Adipocyte (in vitro differentiated cells): ENCODE results near the gene FOXA1.
A peak's percentile ranks its signal among the peaks of the same experiment; 100 is the strongest.

Experiments used
- DNase-seq: peaks from one replicate; pipeline ENCODE4 v3.0.0-alpha.2; 2015; ENCODE audit warnings: low read depth
- H3K27me3 ChIP-seq: replicated peaks from 2 replicates; pipeline ENCODE4 v1.7.0; 2013; ENCODE audit warnings: mild to moderate bottlenecking, low read length, moderate library complexity; ENCODE audit not compliant: control insufficient read depth, insufficient read depth
- H3K36me3 ChIP-seq: 2 replicates; pipeline ENCODE4 v1.7.0; 2013; ENCODE audit warnings: low read length, mild to moderate bottlenecking, moderate library complexity; ENCODE audit not compliant: control insufficient read depth, insufficient read depth, severe bottlenecking
- H3K4me1 ChIP-seq: 2 replicates; pipeline ENCODE4 v1.7.0; 2013; ENCODE audit warnings: mild to moderate bottlenecking, low read length, moderate library complexity; ENCODE audit not compliant: control insufficient read depth, insufficient read depth
- H3K4me3 ChIP-seq: 2 replicates; pipeline ENCODE4 v1.7.0; 2013; ENCODE audit warnings: mild to moderate bottlenecking, low read length, moderate library complexity
- H3K9ac ChIP-seq: 2 replicates; pipeline ENCODE4 v1.7.0; 2013; ENCODE audit warnings: mild to moderate bottlenecking, low read length, moderate library complexity
- H3K9me3 ChIP-seq: 2 replicates; pipeline ENCODE4 v1.7.0; 2013; ENCODE audit warnings: mild to moderate bottlenecking, low read length, moderate library complexity; ENCODE audit not compliant: control insufficient read depth

Gene FOXA1

GRCh38 chr14:37620856-37621255 is 25.8 kb upstream of the FOXA1 start:
- Histone ChIP-seq H3K27me3 (peaks cover 7% of the 10 kb centered on the region), H3K9ac (no peak overlapping the region), H3K4me3 (no peak overlapping the region), H3K36me3 (no peaks in the 10 kb centered on the region), H3K4me1 (peaks cover 7% of the 10 kb centered on the region), H3K9me3 (peaks cover 19% of the 10 kb centered on the region)
- DNase-seq: no peak

GRCh38 chr14:37618498-37619028 is 23.5 kb upstream of the FOXA1 start:
- Histone ChIP-seq H3K27me3 (peaks cover 7% of the 10 kb centered on the region), H3K9ac (no peak overlapping the region), H3K36me3 (no peaks in the 10 kb centered on the region), H3K4me3 (no peak overlapping the region), H3K4me1 (peaks cover 7% of the 10 kb centered on the region), H3K9me3 (peaks cover 39% of the 10 kb centered on the region)
- DNase-seq: no peak

- Histone ChIP-seq H3K27me3 (peaks cover 6% of the 10 kb centered on the region), H3K9ac (no peak overlapping the region), H3K4me3 (no peak overlapping the region), H3K4me1 (peaks cover 7% of the 10 kb centered on the region), H3K9me3 (peaks cover 45% of the 10 kb centered on the region), H3K36me3 (no peaks in the 10 kb centered on the region)
- no peak for DNase-seq
Observed at GRCh38 chr14:37617864-37618365, 22.9 kb upstream of the FOXA1 start.

- Histone ChIP-seq H3K27me3 (peaks cover 4% of the 10 kb centered on the region), H3K9ac (no peak overlapping the region), H3K4me3 (no peak overlapping the region), H3K9me3 (peaks cover 54% of the 10 kb centered on the region), H3K36me3 (no peaks in the 10 kb centered on the region), H3K4me1 (no peaks in the 10 kb centered on the region)
- DNase-seq: no peak
Observed at GRCh38 chr14:37616853-37617252, 21.8 kb upstream of the FOXA1 start.

- Histone ChIP-seq H3K4me3 (peak overlapping the region; percentile 9), H3K9me3 (peaks cover 59% of the 10 kb centered on the region), H3K27me3 (peaks cover 15% of the 10 kb centered on the region), H3K9ac (no peak overlapping the region), H3K36me3 (no peaks in the 10 kb centered on the region), H3K4me1 (no peaks in the 10 kb centered on the region)
- DNase-seq: no peak
Observed at GRCh38 chr14:37615582-37616289, 20.7 kb upstream of the FOXA1 start.

GRCh38 chr14:37610945-37611523 is 16.0 kb upstream of the FOXA1 start:
- Histone ChIP-seq H3K27me3 (peaks cover 44% of the 10 kb centered on the region), H3K4me1 (no peaks in the 10 kb centered on the region), H3K36me3 (no peaks in the 10 kb centered on the region), H3K9ac (no peak overlapping the region), H3K9me3 (peaks cover 46% of the 10 kb centered on the region), H3K4me3 (no peak overlapping the region)
- DNase-seq: no peak

GRCh38 chr14:37608649-37609048 is 13.6 kb upstream of the FOXA1 start:
- H3K27me3 ChIP-seq: peaks cover 61% of the 10 kb centered on the region
- no peak overlapping the region for H3K9ac ChIP-seq

GRCh38 chr14:37606678-37607077 is 11.6 kb upstream of the FOXA1 start:
- Histone ChIP-seq H3K4me3 (no peak overlapping the region), H3K27me3 (peaks cover 75% of the 10 kb centered on the region), H3K4me1 (no peaks in the 10 kb centered on the region), H3K36me3 (no peaks in the 10 kb centered on the region), H3K9ac (no peak overlapping the region), H3K9me3 (peaks cover 18% of the 10 kb centered on the region)
- no peak for DNase-seq

More at GRCh38 chr14:37608649-37609048, 13.6 kb upstream of the FOXA1 start:
- H3K4me1 ChIP-seq: no peaks in the 10 kb centered on the region
- no peak for DNase-seq
- H3K9me3 ChIP-seq: peaks cover 28% of the 10 kb centered on the region
- no peaks in the 10 kb centered on the region for H3K36me3 ChIP-seq
- no peak overlapping the region for H3K4me3 ChIP-seq

- H3K27me3 ChIP-seq: peaks cover 75% of the 10 kb centered on the region
- no peak for DNase-seq
- H3K9ac ChIP-seq: no peak overlapping the region
- no peak overlapping the region for H3K4me3 ChIP-seq
- H3K4me1 ChIP-seq: peaks cover 4% of the 10 kb centered on the region
- no peaks in the 10 kb centered on the region for H3K36me3 ChIP-seq
- peaks cover 16% of the 10 kb centered on the region for H3K9me3 ChIP-seq
Observed at GRCh38 chr14:37603688-37604251, 8.7 kb upstream of the FOXA1 start.

GRCh38 chr14:37602605-37603453 is 7.8 kb upstream of the FOXA1 start:
- peaks cover 78% of the 10 kb centered on the region for H3K27me3 ChIP-seq
- H3K4me1 ChIP-seq: peaks cover 4% of the 10 kb centered on the region
- no peak overlapping the region for H3K4me3 ChIP-seq
- no peaks in the 10 kb centered on the region for H3K36me3 ChIP-seq
- peaks cover 16% of the 10 kb centered on the region for H3K9me3 ChIP-seq
- no peak overlapping the region for H3K9ac ChIP-seq
- DNase-seq: no peak

- H3K4me3 ChIP-seq: no peak overlapping the region
- H3K36me3 ChIP-seq: no peaks in the 10 kb centered on the region
- no peak overlapping the region for H3K9ac ChIP-seq
- H3K4me1 ChIP-seq: peaks cover 4% of the 10 kb centered on the region
- H3K9me3 ChIP-seq: peaks cover 18% of the 10 kb centered on the region
- no peak for DNase-seq
- peaks cover 88% of the 10 kb centered on the region for H3K27me3 ChIP-seq
Observed at GRCh38 chr14:37601865-37602264, 6.8 kb upstream of the FOXA1 start.
